Endodermal cell (in vitro differentiated cells): ENCODE measurements around the gene ZNF710. TPM values are rescaled to one million over a fixed set of nuclear protein-coding genes. Genes with fewer than 3 reads are reported as not detected.
A peak's percentile ranks its signal among the peaks of the same experiment; 100 is the strongest.

Experiments used
- DNase-seq: peaks from one replicate; pipeline ENCODE4 v3.0.0-alpha.2; 2017
- H3K27ac ChIP-seq: 2 replicates; pipeline ENCODE4 v1.5.1; 2013; ENCODE audit warnings: mild to moderate bottlenecking, low read depth, low read length, moderate library complexity
- H3K27me3 ChIP-seq: 2 replicates; pipeline ENCODE4 v1.6.1; 2013; ENCODE audit warnings: mild to moderate bottlenecking, low read length, moderate library complexity; ENCODE audit not compliant: insufficient read depth, control insufficient read depth, poor library complexity, severe bottlenecking
- H3K36me3 ChIP-seq: 2 replicates; pipeline ENCODE4 v1.7.0; 2013; ENCODE audit warnings: mild to moderate bottlenecking, low read length, moderate library complexity; ENCODE audit not compliant: control insufficient read depth, insufficient read depth
- H3K4me1 ChIP-seq: one replicate; pipeline ENCODE4 v1.7.0; 2013; ENCODE audit warnings: low read length; ENCODE audit not compliant: control insufficient read depth, insufficient read depth
- H3K4me3 ChIP-seq: 2 replicates; pipeline ENCODE4 v1.5.1; 2013; ENCODE audit warnings: mild to moderate bottlenecking, low read length, moderate library complexity
- H3K9ac ChIP-seq: 2 replicates; pipeline ENCODE4 v1.6.1; 2013; ENCODE audit warnings: mild to moderate bottlenecking, low read length, moderate library complexity; ENCODE audit not compliant: poor library complexity, severe bottlenecking; ENCODE audit errors: extremely low read depth
- H3K9me3 ChIP-seq: 2 replicates; pipeline ENCODE4 v1.6.1; 2013; ENCODE audit warnings: mild to moderate bottlenecking, low read length, moderate library complexity; ENCODE audit not compliant: control insufficient read depth
- H3K27ac Mint-ChIP-seq: 2 replicates; pipeline ENCODE4 v1.8.0; 2020; ENCODE audit warnings: mixed read lengths
- H3K27me3 Mint-ChIP-seq: 2 replicates; pipeline ENCODE4 v1.8.0; 2021; ENCODE audit warnings: mild to moderate bottlenecking, mixed read lengths; ENCODE audit not compliant: insufficient read depth
- H3K36me3 Mint-ChIP-seq: 2 replicates; pipeline ENCODE4 v1.8.0; 2020; ENCODE audit warnings: low read depth, mixed read lengths
- H3K4me1 Mint-ChIP-seq: 2 replicates; pipeline ENCODE4 v1.8.0; 2020; ENCODE audit warnings: mixed read lengths
- H3K4me3 Mint-ChIP-seq: 2 replicates; pipeline ENCODE4 v1.8.0; 2020; ENCODE audit warnings: mild to moderate bottlenecking, moderate library complexity, mixed read lengths
- H3K9me3 Mint-ChIP-seq: 2 replicates; pipeline ENCODE4 v1.8.0; 2020; ENCODE audit warnings: mild to moderate bottlenecking, mixed read lengths
- WGBS, 2 experiments: methylation state at CpG; one replicate each; pipeline versions ENCODE4 v1.1.5 to v1.1.7; 2013; ENCODE audit warnings: missing lambda C conversion rate in 2 of 2, mixed read lengths in 1 of 2; ENCODE audit not compliant: insufficient coverage in 1 of 2, insufficient read length in 1 of 2; 5-methylcytosine and 5-hydroxymethylcytosine counted together
- total RNA-seq, 2 donors: library from RNA; stranded (reverse); fragmentation: NEBNext Ultra II Directional in 1 of 2; extraction: Animal tissue kit (Norgen Biotek cat#: 25700) in 1 of 2; gene quantifications; 2 replicates in 1 of 2; 3 replicates in 1 of 2; pipeline ENCODE4 v1.2.1, GENCODE V29; 2021
- TF ChIP-seq, protein P1 (sequence below): fragments of 200-600 bp; sonication (generic); conservative IDR thresholded peaks from 2 replicates; pipeline ENCODE4 v1.5.0; 2021; ENCODE audit warnings: antibody characterized with exemption, mild to moderate bottlenecking

Gene ZNF710
- total RNA-seq, 2 donors from 2014 or later: 31.8 to 39.1 TPM

DNA sequence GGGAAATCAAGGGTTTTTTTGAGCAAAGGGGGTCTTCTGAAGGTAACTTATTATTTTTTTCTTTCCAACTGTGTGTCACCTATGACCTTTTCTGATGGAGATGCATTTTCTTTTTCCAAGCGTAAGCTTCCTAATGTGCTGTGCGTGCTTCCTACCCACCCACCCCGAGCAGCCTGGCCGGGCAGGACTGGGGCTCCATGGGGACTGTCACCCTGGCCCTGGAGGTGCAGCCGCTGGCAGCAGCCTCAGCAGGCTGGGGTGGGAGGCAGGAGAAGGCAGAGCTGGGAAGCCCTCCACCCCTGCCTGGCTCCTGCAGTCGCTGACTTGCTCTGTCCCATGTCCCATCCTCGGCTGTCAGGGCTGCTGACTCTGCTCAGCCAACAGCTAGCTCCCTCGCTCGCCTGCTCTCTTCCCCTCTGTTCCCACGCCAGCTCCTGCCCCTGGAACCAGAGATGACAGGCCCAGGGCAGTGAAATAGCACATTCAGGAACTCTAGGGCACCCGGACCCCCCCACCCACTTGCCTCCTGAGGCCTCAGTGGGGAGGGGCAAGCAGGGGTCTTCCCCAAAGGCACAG, 79.8 kb downstream of the ZNF710 start:
- Histone ChIP-seq H3K36me3 (peaks cover 22% of the 10 kb centered on the region), H3K27me3 (no peaks in the 10 kb centered on the region), H3K9ac (no peak overlapping the region), H3K4me1 (no peaks in the 10 kb centered on the region), H3K9me3 (no peaks in the 10 kb centered on the region), H3K27ac (no peak overlapping the region), H3K4me3 (no peak overlapping the region)
- no peaks in the 10 kb centered on the region for H3K27me3 Mint-ChIP-seq
- WGBS, 2 experiments: 87 to 100% methylated on average over 5 to 11 of the region's 11 CpGs
- no peak overlapping the region for H3K4me3 Mint-ChIP-seq
- no peaks in the 10 kb centered on the region for H3K9me3 Mint-ChIP-seq
- TF ChIP-seq, protein P1, sequence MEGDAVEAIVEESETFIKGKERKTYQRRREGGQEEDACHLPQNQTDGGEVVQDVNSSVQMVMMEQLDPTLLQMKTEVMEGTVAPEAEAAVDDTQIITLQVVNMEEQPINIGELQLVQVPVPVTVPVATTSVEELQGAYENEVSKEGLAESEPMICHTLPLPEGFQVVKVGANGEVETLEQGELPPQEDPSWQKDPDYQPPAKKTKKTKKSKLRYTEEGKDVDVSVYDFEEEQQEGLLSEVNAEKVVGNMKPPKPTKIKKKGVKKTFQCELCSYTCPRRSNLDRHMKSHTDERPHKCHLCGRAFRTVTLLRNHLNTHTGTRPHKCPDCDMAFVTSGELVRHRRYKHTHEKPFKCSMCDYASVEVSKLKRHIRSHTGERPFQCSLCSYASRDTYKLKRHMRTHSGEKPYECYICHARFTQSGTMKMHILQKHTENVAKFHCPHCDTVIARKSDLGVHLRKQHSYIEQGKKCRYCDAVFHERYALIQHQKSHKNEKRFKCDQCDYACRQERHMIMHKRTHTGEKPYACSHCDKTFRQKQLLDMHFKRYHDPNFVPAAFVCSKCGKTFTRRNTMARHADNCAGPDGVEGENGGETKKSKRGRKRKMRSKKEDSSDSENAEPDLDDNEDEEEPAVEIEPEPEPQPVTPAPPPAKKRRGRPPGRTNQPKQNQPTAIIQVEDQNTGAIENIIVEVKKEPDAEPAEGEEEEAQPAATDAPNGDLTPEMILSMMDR: no peak
- peaks cover 4% of the 10 kb centered on the region for H3K4me1 Mint-ChIP-seq
- H3K27ac Mint-ChIP-seq: no peak overlapping the region
- no peak for DNase-seq
- H3K36me3 Mint-ChIP-seq: peaks cover 25% of the 10 kb centered on the region

DNA sequence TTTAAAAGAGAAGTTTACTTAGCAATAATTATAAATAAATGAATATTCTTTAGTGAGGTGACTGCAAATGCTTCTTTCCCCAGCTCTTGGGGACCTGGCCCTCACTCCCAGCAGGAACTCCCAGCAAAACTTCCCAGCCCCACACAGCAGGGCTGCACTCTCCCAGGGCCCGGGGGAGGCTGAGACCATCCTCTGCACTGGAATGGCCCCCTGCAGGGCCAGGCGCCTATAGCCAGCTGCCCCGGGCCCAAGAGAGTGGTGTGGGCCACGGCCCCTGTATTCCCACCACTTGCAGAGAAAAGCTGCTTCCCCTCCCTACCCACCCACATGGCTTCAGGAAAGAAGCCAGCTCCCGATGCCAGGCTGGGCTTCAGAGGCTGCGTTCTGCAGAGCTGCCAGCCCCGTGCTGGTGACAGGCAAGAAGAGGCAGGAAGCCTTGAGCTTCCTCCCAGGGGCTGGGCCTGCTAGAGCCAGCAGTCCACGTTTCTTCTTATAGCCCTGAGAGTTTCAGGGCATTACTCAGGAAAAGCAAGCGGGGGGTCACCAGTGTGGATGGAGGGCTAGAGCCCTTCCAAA, 81.1 kb downstream of the ZNF710 start:
- Histone ChIP-seq H3K4me1 (no peaks in the 10 kb centered on the region), H3K4me3 (no peak overlapping the region), H3K9me3 (no peaks in the 10 kb centered on the region), H3K36me3 (peaks cover 16% of the 10 kb centered on the region), H3K9ac (no peak overlapping the region), H3K27ac (no peak overlapping the region), H3K27me3 (no peaks in the 10 kb centered on the region)
- H3K27me3 Mint-ChIP-seq: no peaks in the 10 kb centered on the region
- H3K4me3 Mint-ChIP-seq: no peak overlapping the region
- WGBS, 2 experiments: 73% methylated on average over 9 of the region's 9 CpGs; no CpG with 5 or more reads in 1 of the 2 experiments
- peak; percentile 75 for DNase-seq
- no peaks in the 10 kb centered on the region for H3K9me3 Mint-ChIP-seq
- H3K4me1 Mint-ChIP-seq: no peaks in the 10 kb centered on the region
- peaks cover 16% of the 10 kb centered on the region for H3K36me3 Mint-ChIP-seq
- no peak overlapping the region for H3K27ac Mint-ChIP-seq
- TF ChIP-seq, protein P1: no peak

DNA sequence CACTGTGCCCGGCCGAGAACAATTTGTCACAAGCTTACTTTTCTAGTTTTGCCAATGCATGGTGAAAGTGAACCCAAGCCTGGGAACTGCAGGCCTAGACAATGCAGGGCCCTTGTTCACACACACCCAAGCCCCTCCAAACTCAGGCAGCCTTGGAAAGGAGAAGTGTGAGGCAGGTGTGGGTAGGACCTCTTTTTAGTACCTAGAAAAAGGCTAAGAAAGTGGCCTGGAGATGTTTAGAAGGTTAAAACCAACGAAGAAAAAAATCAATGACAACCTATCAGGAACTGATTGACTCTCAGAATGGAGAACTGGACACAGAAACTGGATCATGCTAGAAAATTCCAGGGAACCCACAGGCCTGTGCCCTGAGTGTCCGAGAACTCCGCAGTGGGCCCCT, 82.3 kb downstream of the ZNF710 start:
- no peaks in the 10 kb centered on the region for H3K27me3 ChIP-seq
- DNase-seq: no peak
- no peak overlapping the region for H3K4me3 ChIP-seq
- Mint-ChIP-seq H3K4me3 (no peak overlapping the region), H3K36me3 (peaks cover 13% of the 10 kb centered on the region), H3K4me1 (no peaks in the 10 kb centered on the region), H3K27me3 (no peaks in the 10 kb centered on the region), H3K27ac (no peak overlapping the region), H3K9me3 (no peaks in the 10 kb centered on the region)
- H3K36me3 ChIP-seq: peaks cover 7% of the 10 kb centered on the region
- H3K27ac ChIP-seq: no peak overlapping the region
- no peaks in the 10 kb centered on the region for H3K9me3 ChIP-seq
- 94 to 100% methylated on average over 3 to 5 of the region's 5 CpGs for WGBS, 2 experiments
- TF ChIP-seq, protein P1: no peak
- H3K4me1 ChIP-seq: no peaks in the 10 kb centered on the region
- no peak overlapping the region for H3K9ac ChIP-seq
